RWPE1 (cell line): ENCODE data around the gene ADAM12.
A peak's percentile ranks its signal among the peaks of the same experiment; 100 is the strongest.

Source experiments
- CTCF ChIA-PET: fragments of 350-600 bp; sonication (Branson Sonifier 250); formaldehyde crosslinking; extraction: SDS; loops from one replicate; lab custom pipeline; 2021; lab: Yijun Ruan, JAX
- POLR2A ChIA-PET: fragments of 400-600 bp; formaldehyde crosslinking; extraction: SDS; loops from one replicate; lab custom pipeline; 2020; ENCODE audit warnings: antibody characterized with exemption; ENCODE audit not compliant: low non-redundant PET; lab: Yijun Ruan, JAX
- DNase-seq: peaks from one replicate; pipeline ENCODE4 v3.0.0; 2012; ENCODE audit warnings: low spot score
- H3K27ac ChIP-seq: fragments of 450-650 bp; 2 replicates; pipeline ENCODE4 v1.5.1; 2017
- CTCF ChIP-seq: fragments of 450-650 bp; conservative IDR thresholded peaks from 2 replicates; pipeline ENCODE4 v1.5.1; 2017; ENCODE audit warnings: low read depth, mild to moderate bottlenecking

Gene ADAM12

GRCh38 chr10:126064512-126064911 lies 323.8 kb downstream of the ADAM12 start:
- ChIA-PET POLR2A (no interaction called here), CTCF (no interaction called here)
- DNase-seq: no peak
- TF ChIP-seq CTCF: no peak
- H3K27ac ChIP-seq: no peak overlapping the region

- ChIA-PET POLR2A (no interaction called here), CTCF (interaction anchor here (0.7 kb wide), 1 partner anchor 58 kb away, joined by 4 read pairs; no protein-coding TSS in a partner anchor)
- peak; percentile 79 for DNase-seq
- no peak for TF ChIP-seq CTCF
- H3K27ac ChIP-seq: peak overlapping the region; percentile 65
These were observed 324.9 kb downstream of the ADAM12 start for GRCh38 chr10:126063353-126063791.

GRCh38 chr10:126062131-126063032 lies 325.9 kb downstream of the ADAM12 start:
- POLR2A ChIA-PET: interaction anchor here (0.6 kb wide), 1 partner anchor 9 kb away, joined by 3 read pairs; no protein-coding TSS in a partner anchor

GRCh38 chr10:126061526-126061925 lies 326.8 kb downstream of the ADAM12 start:
- ChIA-PET CTCF (interaction anchor here (0.6 kb wide), 1 partner anchor 78 kb away, joined by 3 read pairs; no protein-coding TSS in a partner anchor), POLR2A (no interaction called here)
- no peak for DNase-seq
- peak overlapping the region; percentile 65; the same call in 1 of the 2 replicates for H3K27ac ChIP-seq
- TF ChIP-seq CTCF: no peak

More at GRCh38 chr10:126062131-126063032, 325.9 kb downstream of the ADAM12 start:
- peak; percentile 97 for DNase-seq
- peak overlapping the region; percentile 65 for H3K27ac ChIP-seq
- CTCF ChIA-PET: interaction anchor here (0.6 kb wide), 2 partner anchors 11 to 77 kb away, joined by 3 to 5 read pairs; no protein-coding TSS in a partner anchor
- TF ChIP-seq CTCF: no peak

- no peak for TF ChIP-seq CTCF
- ChIA-PET CTCF (interaction anchor here (0.7 kb wide), 1 partner anchor 1504 kb away, joined by 3 read pairs; no protein-coding TSS in a partner anchor), POLR2A (no interaction called here)
- no peak for DNase-seq
- no peak overlapping the region for H3K27ac ChIP-seq
These were observed 327.9 kb downstream of the ADAM12 start for GRCh38 chr10:126060261-126060931.
